GM12892 (cell line): Measurements from ENCODE around the gene WNT3A.
"Not testable (repeated sequence)": the region's sequence is repeated elsewhere in the genome, so short reads cannot be mapped to it uniquely, and the experiment has no call there.

Experiments used
- POLR2A ChIP-seq: IDR thresholded peaks from 2 replicates; pipeline ENCODE4 v1.6.1; 2011; ENCODE audit warnings: low read depth, low read length, control low read depth
- POLR2AphosphoS5 ChIP-seq: IDR thresholded peaks from 2 replicates; pipeline ENCODE4 v1.6.1; 2011; ENCODE audit warnings: low read depth, low read length, control low read depth

DNA sequence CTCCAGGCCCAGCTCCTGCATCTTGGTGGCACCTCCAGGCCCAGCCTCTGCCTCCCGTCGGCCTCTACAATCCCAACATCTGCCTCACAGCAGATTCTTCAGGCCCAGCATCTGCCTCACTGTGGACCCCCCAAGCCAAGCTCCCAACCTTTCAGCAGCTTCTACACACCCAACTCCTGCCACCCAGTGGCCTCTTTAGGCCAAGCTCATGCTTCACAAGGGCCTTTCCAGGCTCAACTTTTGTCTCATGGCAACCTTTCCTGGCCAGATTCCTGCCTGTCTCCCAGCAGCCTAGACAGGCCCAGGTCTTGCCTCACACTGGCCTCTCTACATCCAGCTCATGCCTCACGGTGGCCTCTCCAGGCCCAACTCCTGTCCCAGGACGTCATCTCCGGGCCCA is 39.0 kb upstream of the WNT3A start:
- not testable (repeated sequence) for TF ChIP-seq POLR2AphosphoS5, POLR2A
